Tibial nerve (tissue), 4 donors: ENCODE data around the gene PRKAR1B.

Experiments
- CTCF ChIP-seq, 5 experiments: fragments of 200-600 bp in 3 of 5; fragments of 450-650 bp in 2 of 5; sonication (generic) in 3 of 5; IDR thresholded peaks; one replicate each; pipeline ENCODE4 v1.5.1; 2016 to 2019; ENCODE audit warnings: antibody characterized with exemption in 5 of 5, mild to moderate bottlenecking in 3 of 5, moderate library complexity in 2 of 5
- EP300 ChIP-seq, 2 donors: sonication (generic); formaldehyde crosslinking; IDR thresholded peaks; one replicate each; pipeline ENCODE4 v1.6.1; 2017; ENCODE audit warnings: antibody characterized with exemption in 2 of 2, mild to moderate bottlenecking in 1 of 2
- POLR2A ChIP-seq, 2 donors: fragments of 450-650 bp; IDR thresholded peaks; one replicate each; pipeline ENCODE4 v1.6.1; 2017; ENCODE audit warnings: antibody characterized with exemption in 2 of 2, mild to moderate bottlenecking in 2 of 2, moderate library complexity in 2 of 2

- TF ChIP-seq CTCF (IDR thresholded peaks at IDR 0.05): no peak
- TF ChIP-seq POLR2A (IDR thresholded peaks at IDR 0.05): no peak
- no peak for TF ChIP-seq EP300 (IDR thresholded peaks at IDR 0.05)
Measured at GRCh38 chr7:631964-632830, 94.9 kb downstream of the PRKAR1B start.
